SHP77 treated with DMSO at 0.1 percent for 48 hours (cell line): ENCODE measurements around the gene FLYWCH1.
A peak's percentile ranks its signal among the peaks of the same experiment; 100 is the strongest.

ENCODE experiments used
- DNase-seq: peaks from one replicate; lab custom pipeline; 2025; lab: John Stamatoyannopoulos, UW

Gene FLYWCH1

DNA sequence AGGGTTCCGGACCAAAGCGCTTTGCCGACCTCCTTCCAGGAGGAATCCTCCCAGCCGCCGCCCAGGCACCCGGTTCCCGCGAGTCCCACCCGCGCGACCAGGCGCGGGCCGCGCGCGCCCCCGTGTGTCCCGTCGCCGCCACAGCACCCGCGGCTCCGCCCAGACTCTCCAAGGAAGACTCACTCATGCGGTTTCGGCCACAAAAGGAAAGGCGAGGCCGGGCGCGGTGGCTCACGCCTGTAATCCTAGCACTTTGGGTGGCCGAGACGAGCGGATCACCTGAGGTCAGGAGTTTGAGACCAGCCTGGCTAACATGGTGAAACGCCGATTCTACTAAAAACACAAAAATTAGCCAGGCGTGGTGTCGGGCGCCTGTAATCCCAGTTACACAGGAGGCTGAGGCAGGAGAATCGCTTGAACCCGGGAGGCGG, 72.0 kb downstream of the FLYWCH1 start:
- DNase-seq, result peak; percentile 42

- DNase-seq, result no peak
Measured at GRCh38 chr16:2985462-2985861, 73.7 kb downstream of the FLYWCH1 start.

DNA sequence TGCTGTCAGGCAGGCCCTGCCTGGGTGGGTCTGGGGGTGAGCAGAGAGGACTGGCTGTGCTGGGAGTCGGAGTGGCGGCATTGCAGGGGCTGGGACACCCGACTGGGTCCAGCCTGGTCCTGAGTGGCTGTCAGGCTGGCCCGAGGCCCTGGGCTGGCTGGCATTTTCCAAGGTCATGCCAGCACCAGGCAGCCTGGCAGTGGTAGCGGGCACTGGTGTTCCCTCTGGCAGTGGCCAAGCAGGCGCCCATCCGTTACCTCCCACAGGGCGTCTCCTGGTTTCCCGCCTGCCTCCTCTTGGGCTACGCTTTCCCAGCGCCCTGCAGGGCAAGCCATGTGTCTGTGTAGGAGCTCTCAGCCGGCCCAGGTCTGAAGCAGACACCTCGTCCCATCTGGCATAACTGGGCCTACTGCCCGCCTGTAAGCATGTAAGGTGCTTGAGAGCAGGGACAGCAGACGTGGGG, 74.2 kb downstream of the FLYWCH1 start:
- peak; percentile 6 for DNase-seq

DNA sequence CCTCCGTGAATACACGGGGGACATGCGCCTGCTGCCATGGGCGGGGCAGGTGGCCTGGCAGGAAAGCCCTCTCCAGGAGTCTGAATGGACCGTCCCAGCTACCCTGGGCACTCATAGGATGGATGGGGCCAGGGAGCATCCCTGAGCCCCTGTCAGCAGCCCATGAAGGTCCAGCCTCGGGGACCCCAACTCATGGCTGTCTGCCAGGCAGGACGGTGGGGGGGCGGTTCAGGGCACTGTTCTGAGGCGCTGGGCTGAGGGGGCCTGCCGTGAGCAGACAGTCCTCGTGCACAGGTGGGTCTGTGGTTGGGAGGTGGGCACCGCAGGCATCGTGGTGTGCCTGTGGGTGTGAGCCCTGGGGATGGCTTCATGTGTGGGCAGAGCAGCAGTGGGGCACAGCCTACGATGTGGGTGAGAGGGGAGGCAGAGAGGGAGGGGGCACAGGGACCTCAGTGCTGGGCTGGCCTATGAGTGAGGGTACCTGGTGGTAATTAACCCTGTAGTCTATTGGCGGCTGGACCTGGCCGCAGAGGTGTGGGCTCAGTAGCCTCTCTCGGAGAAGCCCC, 75.0 kb downstream of the FLYWCH1 start:
- no peak for DNase-seq

GRCh38 chr16:2987286-2987685, 75.6 kb downstream of the FLYWCH1 start:
- DNase-seq, result no peak

DNA sequence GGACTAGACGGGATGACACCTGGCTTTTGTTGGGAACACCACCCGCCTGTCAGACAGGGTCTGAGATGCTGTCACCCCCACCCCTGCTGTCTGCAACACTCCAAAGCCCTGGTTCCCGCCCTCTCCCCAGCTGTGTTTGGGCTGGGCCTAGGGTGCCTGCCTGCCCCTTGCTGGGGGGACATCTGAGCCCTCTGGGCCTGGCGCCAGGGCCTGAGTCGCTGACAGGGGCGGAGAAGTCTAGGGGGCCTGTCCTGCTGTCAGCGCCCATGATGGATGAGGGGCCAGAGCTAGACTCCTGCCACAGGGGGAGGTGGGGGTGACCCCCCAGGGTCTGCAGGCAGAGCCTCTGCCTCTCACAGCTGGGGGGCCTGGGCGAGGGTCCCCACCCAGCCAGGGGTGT, 76.1 kb downstream of the FLYWCH1 start:
- DNase-seq, result no peak

DNA sequence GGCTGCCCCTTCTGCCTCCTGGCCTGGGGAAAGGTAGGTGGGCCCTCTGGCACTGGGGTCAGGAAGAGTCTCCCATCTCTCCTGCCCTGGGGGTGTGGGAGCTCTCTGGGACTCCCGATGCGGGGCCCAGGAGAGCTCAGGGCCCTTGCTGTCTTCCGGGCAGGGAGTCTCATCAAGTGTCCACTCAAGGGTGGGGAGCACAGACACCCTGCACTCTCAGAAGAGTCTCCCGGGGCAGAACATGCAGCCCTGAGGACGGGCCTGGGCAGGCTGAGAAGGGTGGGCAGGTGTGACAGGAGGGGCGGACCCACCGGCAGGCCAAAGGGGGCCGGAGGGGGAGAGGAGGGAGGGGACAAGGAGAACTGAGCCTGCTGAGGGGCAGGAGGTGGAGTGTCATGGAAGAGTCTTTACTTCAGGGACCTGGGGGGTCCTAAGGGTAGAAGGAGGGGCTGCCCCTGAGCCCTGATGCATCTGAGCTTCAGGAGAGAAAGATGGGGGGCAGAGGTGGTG, 76.9 kb downstream of the FLYWCH1 start:
- no peak for DNase-seq

DNA sequence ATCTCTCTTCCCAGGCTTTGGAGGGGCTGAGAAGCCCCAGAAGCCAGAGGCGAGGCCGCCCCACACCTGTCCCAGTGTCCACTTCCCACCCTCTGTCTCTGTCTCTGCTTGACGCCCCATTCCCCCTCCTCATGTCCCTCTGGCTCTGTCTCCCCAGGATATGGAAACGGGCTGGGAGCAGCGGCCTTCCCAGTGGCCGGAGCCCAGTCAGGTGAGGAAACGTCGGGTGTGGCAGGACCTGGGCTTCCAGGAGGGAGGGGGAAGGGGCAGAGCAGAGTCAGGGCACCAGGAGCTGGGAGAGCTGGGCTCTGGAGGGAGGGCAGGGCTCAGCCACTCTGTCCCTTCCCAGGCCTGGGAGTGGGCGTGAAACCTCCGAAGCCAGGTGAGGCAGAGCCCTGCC, 79.2 kb downstream of the FLYWCH1 start:
- DNase-seq, result no peak

DNA sequence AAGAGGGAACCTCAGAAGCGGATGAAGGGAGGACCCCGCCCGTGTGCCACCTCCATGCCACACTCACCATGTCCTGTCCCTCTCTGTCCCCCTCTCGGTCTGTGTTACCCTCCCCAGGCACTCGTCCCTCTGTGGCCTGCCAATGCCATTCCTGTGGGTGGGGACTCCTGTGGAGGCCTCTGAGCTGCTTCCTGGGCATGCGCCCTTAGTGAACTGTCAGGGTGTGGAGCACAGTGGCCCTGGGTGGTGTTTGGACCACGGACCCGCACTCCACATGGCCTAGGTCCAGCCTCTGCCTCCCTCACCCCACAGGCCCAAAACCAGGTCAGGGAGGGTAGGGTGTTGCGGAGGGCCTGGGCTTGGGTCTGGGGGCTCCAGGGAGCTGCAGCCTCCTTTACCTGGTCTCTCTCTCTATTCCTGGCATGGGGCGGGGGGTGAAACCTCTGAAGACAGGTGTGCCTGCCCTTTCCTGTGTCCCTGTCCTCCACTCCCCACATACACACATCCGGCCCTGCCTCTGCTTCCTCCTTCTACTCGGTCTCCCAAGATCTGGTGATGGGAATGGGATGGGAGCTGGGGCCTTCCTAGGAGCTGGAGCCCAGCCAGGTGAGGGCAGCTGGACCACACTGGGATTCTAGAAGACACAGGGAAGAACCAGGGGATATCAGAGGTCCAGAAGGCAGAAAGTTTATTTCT, 80.0 kb downstream of the FLYWCH1 start:
- no peak for DNase-seq

DNA sequence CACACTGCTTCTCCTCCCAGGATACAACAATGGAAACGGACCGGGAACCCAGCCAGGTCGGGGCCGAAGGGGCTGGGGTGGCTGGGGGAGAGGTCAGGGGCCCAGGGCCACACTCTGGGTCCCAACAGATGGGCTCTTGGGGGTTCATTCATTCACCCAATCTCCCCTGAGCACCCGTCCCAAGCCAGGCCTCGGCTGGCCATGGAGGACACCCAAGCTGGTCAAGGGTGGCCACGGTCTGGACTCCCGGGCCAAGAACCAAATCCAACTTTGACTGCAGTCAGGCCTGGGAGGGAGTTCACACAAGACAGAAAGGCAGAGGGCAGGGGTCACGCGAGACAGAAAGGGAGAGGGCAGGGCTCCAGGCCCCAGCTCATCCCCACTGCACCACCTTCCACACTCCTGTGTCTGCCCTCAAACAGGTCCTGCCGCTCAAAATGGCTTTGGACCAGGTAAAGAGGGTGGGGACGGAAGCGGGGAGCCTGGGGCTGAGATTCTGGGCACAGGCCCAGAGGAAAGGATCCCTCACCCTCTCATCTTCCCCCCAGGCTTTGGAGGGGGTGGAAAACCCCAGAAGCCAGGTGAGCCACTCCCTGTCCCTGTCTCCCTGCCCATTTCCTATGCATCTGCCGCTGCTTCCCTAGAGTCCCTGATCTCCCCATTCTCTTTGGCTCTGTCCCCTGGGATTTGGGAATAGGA, 80.8 kb downstream of the FLYWCH1 start:
- DNase-seq, result no peak

GRCh38 chr16:2996298-2996697, 84.6 kb downstream of the FLYWCH1 start:
- DNase-seq, result no peak

DNA sequence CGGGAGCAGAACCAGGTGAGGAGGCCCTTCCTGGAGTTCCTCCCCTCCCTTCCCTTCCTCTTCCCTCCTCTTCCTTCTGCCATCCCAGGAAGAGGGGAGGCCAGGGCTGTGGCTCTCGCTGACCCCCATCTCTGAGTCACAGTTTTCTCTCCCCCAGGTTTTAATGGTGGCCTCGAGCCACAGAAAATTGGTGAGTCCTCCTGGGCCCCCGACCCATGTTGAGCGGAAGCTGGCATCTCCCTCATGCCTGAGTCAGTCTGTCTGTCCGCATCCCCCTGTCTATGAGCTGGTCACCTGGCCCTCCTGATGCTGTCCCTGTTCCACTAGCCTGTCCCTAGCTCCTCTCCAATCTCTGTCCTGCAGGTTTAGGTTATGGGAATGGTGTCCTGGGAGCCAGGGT, 88.2 kb downstream of the FLYWCH1 start:
- no peak for DNase-seq

- DNase-seq, result no peak
Measured at GRCh38 chr16:3000540-3000939, 88.8 kb downstream of the FLYWCH1 start.
